Activated T-helper 1 cell treated with anti-CD3 and anti-CD28 coated beads, Interleukin-2, amount 50 U/mL, for 16 hours (primary cell): ENCODE measurements around the gene TXNDC5.

Experiments used
- DNase-seq, 2 donors: peaks; one replicate each; pipeline ENCODE4 v3.0.0-alpha.2; 2020; ENCODE audit warnings: low read depth in 1 of 2, low spot score in 1 of 2

Gene TXNDC5

DNA sequence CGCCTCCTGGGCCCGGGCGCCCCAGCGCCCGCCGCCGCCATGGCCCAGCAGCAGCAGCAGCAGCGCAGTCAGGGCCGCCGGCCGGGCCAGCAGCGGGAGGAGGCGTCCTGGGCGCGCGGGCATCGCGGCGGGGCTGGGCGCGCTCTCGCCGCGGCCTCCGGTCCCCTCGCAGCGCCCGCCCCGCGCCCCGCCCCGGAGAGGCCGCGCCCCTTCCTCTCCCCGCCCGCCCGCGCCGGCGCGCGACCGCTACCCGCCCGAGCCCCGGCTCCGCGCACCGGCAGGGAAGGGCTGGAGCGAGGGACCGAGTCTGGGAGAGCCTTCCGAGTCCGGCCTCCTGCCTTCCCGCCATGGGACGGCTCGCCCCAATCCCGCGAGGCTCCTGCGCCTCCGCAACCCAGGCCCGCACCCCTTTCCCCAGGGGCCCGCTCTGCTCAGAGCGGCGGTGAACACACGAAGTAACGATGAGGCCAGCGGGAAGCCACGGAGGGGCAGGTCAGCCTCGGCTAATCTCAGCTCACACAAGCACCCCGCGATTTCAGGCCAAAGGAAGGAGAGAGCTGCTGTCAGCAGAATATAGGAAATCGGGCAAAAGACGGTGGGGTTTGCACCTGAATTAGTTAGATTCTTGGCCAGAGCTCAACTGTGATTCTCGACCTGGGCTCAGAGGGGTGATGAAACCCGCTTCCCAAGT lies at the start of gene TXNDC5:
TSS of gene TXNDC5 (minus strand) at position 135 of the 691 bp plus-strand sequence. CDS start at position 123, 12 bp downstream.
- peak; percentile 42 to 54 for DNase-seq

DNA sequence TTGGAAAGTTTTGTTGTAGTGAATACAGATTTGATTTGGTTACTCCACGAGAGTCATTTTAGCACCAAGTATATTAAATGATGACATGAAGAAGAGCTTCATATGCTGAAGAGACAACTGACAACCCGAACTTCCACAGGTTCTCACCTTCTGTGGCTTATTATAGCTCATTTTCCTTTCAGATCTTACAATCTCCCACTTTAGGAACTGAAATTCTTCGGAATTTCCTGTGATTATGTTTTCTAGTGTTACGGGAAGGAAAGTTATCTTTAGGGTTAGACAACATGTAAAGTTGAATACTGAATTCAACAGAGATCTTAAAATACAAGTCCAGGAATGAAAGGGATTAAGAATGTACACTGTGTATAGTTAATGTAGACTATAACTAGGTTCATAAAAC lies 49.6 kb upstream of the TXNDC5 start:
- DNase-seq = no peak

GRCh38 chr6:7959453-7959852 lies 48.9 kb upstream of the TXNDC5 start:
- DNase-seq = no peak

DNA sequence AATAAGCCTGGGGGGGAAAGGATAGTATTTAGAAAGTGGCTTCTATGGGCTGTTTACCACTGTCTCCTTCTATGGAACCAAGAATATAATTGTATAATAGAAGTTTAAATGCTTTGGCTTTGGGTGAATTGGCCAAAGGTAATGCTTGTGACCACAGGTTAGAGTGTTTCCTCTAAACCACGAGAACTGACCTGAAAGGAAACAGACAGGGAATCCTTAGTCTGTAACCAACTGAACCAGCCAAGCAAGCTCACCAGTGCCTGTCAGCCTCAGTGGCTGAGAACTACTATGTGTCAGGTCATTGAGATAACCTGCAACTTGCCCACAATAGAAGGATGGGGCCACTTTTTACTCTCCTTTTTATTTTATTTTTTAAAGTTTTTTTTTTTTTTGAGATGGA lies 47.9 kb upstream of the TXNDC5 start:
- no peak for DNase-seq

DNA sequence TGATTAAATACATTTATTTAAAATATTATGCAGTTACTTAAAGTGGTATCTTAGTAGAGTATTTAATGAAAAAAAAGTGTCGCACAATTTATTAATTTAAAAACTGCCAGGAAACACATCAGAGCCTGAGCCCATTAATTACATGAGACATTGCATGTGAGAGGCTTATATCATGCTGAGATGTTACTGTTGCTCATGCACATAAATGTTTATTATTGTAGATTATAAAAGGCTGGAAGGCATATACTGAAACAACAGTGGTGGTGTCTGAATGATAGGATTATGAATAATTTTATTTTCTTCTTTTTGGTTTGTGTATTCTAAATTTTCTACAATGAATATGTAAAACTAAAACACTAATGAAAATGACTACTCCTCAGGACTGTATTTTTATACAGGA lies 45.7 kb upstream of the TXNDC5 start:
- no peak for DNase-seq

- DNase-seq = no peak
Measured at GRCh38 chr6:7954477-7955200, 44.1 kb upstream of the TXNDC5 start.

- DNase-seq = no peak
Measured at GRCh38 chr6:7953753-7954152, 43.2 kb upstream of the TXNDC5 start.

- DNase-seq = no peak
Measured at GRCh38 chr6:7939864-7940228, 29.3 kb upstream of the TXNDC5 start.

GRCh38 chr6:7939184-7939863 lies 28.7 kb upstream of the TXNDC5 start:
- DNase-seq = no peak

- DNase-seq = no peak
Measured at GRCh38 chr6:7938562-7939183, 28.1 kb upstream of the TXNDC5 start.

DNA sequence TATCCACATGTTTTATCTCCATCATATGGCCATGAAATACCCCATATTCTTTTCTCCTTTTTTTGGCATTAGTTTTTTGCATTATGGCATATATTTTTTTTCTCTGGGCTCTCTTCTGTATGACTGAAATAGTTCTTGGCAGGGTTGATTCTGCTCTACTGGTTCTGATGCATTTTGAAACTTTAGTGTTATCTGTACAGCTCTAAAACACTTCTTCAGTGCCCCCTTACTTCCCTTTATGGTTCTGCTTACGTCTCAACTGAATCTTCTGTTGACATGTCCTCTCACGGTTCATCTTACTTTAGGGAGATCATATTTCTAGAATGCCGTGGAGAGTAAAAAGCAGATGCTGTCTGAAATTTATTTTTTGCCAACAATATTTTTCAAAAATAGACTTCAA lies 23.2 kb upstream of the TXNDC5 start:
- no peak for DNase-seq

DNA sequence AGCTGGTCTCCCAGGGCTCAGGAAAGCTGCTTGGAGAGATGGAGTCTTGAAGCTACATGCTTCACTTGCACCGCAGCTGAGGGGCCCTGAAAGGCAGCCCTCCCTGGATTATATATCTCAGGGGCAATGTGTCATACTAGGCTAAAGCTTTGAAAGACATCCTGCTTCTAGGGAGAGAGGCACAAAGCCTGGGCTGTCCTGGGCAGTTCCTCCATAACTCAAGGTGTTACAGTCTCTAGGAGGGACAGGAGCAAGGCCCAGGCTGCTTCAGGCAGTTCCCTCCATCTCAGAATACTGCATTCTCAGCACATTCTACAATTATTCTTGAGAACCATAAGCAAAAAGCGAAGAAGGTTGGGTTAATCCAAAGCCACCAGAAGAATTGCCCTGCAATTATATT lies 22.0 kb upstream of the TXNDC5 start:
- no peak for DNase-seq

GRCh38 chr6:7924867-7925266 lies 14.3 kb upstream of the TXNDC5 start:
- no peak for DNase-seq

DNA sequence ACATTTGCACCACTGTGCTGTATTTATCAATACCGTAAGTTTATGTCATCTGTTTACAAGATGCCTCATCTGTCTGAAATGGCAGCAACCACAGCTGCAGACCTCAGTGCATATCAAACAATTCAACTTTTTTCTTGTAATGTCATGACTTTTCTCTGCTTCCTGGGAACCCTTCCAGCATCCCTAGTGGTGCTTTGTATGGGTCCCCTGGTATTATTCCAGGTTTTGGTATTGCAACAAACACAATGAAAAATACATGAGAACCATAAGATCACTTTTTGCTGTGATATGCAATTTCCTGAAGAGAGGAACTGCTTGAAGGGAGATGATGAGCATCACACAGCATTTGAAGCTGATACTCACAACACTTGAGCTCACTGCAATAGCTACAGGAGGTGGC lies 12.0 kb upstream of the TXNDC5 start:
- DNase-seq = no peak

- no peak for DNase-seq
Measured at GRCh38 chr6:7921632-7922092, 11.1 kb upstream of the TXNDC5 start.

DNA sequence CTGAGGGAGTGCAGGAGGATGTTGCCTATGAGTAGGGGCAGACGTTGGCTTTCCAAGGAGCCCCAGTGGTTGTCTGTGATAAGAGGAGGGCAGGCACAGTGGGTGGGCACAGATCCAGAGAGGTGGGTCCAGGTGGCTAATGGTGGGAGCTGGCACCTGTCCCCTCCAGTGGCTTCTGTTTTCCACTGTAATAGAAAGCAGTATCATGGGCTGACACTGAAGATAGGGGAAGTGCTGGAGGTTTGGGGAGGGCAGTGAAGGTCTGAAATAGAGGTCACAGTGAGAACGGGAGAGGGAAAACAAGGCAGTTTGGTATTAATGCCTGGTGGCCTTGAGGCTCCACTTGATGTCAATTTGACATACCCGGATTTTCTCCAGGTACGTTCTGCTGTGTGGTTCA lies 10.5 kb upstream of the TXNDC5 start:
- DNase-seq = no peak

DNA sequence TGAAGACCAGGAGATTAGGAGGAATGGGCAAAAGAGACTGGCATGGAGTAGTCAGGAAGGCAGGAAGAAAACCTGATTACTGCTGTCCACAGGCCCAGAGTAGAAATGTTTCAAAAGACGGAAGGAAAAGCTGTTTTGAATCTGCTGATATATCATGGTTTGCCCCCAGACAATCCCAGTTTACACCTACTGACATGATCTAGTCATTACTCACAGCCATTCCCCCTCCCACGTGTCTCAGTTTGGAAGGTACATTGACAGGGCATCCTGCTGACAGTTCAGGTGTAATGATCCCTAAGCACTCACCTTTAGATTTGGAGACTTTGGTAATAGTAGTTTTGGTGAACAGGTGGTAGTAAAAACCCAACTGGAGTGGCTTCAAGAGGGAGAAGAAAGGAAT lies 9.8 kb upstream of the TXNDC5 start:
- no peak for DNase-seq

DNA sequence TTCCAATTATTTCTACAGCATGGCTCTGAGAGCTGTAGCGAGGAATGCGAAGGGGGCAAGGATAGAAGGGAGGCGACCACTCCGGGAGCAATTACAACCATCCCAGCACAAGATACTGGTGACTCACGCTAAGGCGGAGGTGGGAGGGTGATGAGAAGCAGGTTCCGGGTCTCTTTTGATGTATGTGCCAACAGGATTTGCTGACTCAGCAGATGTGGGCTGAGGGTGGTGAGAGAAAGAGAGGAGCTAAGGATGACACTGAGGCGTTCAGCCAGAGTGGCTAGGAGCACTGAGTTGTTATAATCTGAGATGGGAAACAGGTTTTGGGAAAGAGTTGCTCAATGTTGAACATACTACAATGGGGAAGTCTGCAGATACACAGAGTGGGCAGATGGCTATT lies 9.3 kb upstream of the TXNDC5 start:
- peak in 1 of 2 donors; percentile 10 for DNase-seq

DNA sequence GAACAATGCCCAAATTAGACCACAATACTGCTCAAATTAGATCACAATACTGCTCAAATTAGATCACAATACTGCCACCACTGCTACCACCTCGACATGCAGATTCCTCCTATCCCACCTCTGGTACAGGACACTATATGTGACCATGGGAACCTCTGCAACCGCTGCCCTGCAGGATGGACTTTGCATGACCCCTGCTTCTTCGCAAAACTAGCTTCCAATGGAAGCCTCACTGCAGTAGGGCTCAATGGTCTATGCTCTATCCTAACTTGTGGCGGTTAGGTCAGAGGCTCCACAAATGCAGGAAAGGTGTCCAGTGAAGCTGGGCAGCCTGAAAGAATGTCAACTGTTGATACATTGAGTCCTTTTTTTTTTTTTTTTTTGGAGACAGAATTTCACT lies 7.8 kb upstream of the TXNDC5 start:
- no peak for DNase-seq

- no peak for DNase-seq
Measured at GRCh38 chr6:7917729-7918128, 7.1 kb upstream of the TXNDC5 start.

DNA sequence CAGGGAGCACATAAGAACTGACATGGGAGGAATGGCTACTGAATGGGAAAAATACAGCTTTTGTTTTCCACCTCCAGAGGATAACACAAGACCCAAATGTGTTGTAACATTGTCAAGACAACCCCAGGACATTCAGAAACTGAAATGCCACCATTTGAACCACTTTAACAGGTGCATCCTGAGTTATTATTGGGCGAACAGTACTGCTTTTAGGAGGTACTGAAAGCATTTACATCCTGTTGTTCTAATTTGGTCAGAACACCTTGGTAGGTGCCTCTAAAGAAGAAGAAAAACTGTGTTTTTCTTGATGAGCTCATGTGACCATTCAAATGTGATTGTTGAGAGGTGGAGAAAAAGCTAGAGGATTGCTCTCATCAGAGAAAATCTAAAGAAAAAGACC lies 6.4 kb upstream of the TXNDC5 start:
- no peak for DNase-seq
